Measurements from ENCODE around the gene SPEM1. TPM values are rescaled to one million over a fixed set of nuclear protein-coding genes. Genes with fewer than 3 reads are reported as not detected.

The SPEM1 gene
- total and polyA plus RNA-seq, 2 of the 13 experiments (the other 11 are each of a cell fraction or from before 2014, with no cell fraction given) = not detected

GRCh38 chr17:7462474-7463371 is 42.6 kb downstream of the SPEM1 start:
- CTCF ChIA-PET (ENCODE audit: low intra/inter-chr PET ratio, low total read pairs) = no interaction called here
- peaks cover 5% of the 10 kb centered on the region; the same call in 1 of the 2 replicates for H4K20me1 ChIP-seq (ENCODE audit: insufficient read depth, low read length)

GRCh38 chr17:7463372-7463846 is 43.3 kb downstream of the SPEM1 start:
- Histone ChIP-seq H3K27ac (ENCODE audit: extremely low read length, insufficient read depth, low read length) (no peak overlapping the region), H2AFZ (ENCODE audit: low read length) (no peak overlapping the region), H3K9me3 (ENCODE audit: low read length) (no peaks in the 10 kb centered on the region), H3K79me2 (ENCODE audit: insufficient read depth, low read length) (no peaks in the 10 kb centered on the region), H3K9ac (ENCODE audit: insufficient read depth, low read depth, low read length) (no peak overlapping the region), H4K20me1 (ENCODE audit: insufficient read depth, low read length) (peaks cover 5% of the 10 kb centered on the region; the same call in 1 of the 2 replicates), H3K4me1 (ENCODE audit: insufficient read depth, low read length) (peaks cover 8% of the 10 kb centered on the region; the same call in 1 of the 2 replicates), H3K4me3 (replicated peaks in 1 of 3; ENCODE audit: insufficient read depth in 1 of 3, low read depth in 2 of 3, low read length in 3 of 3) (no peak overlapping the region), H3K4me2 (ENCODE audit: low read depth, low read length) (no peak overlapping the region), H3K27me3 (ENCODE audit: control insufficient read depth in 1 of 2, insufficient read depth in 2 of 2, low read length in 2 of 2) (no peaks in the 10 kb centered on the region), H3K36me3 (replicated peaks in 1 of 2; ENCODE audit: control insufficient read depth in 1 of 2, insufficient read depth in 2 of 2, low read length in 2 of 2) (peaks cover 0 to 2% of the 10 kb centered on the region in 2 experiments; a peak in 3 of 5 replicates)
- no peak; the same call in 1 of the 3 replicates for ATAC-seq
- intact Hi-C loops (cut with micrococcal nuclease; ENCODE audit: unreplicated experiment) (no loop called here), in situ Hi-C loops (cut with HindIII; ENCODE audit: extremely low pct_ligation_motif_present, low pct_unique_long_range_greater_than_20kb) (no loop called here)
- POLR2A ChIA-PET = no interaction called here
- CTCF ChIA-PET (ENCODE audit: low intra/inter-chr PET ratio, low total read pairs) = no interaction called here
- no TSS peak for BruUV-seq (replicated peaks)
- no peak for TF ChIP-seq ZNF557 (CRISPR knock-in tag; IDR thresholded peaks at IDR 0.05)
- 99% methylated on average over 12 of the region's 14 CpGs for WGBS (ENCODE audit: low lambda C conversion rate)
- FAIRE-seq = no peak
- DNase-seq (ENCODE audit: low spot score) = no peak

More at GRCh38 chr17:7462474-7463371, 42.6 kb downstream of the SPEM1 start:
- FAIRE-seq (no peak), ATAC-seq (peak; percentile 15; the same call in 2 of the 3 replicates), DNase-seq (ENCODE audit: low spot score) (no peak)
- Histone ChIP-seq H3K27ac (ENCODE audit: extremely low read length, insufficient read depth, low read length) (no peak overlapping the region), H3K4me3 (replicated peaks in 1 of 3; ENCODE audit: insufficient read depth in 1 of 3, low read depth in 2 of 3, low read length in 3 of 3) (no peak overlapping the region), H3K79me2 (ENCODE audit: insufficient read depth, low read length) (no peaks in the 10 kb centered on the region), H2AFZ (ENCODE audit: low read length) (no peak overlapping the region), H3K4me2 (ENCODE audit: low read depth, low read length) (no peak overlapping the region), H3K9me3 (ENCODE audit: low read length) (no peaks in the 10 kb centered on the region), H3K4me1 (ENCODE audit: insufficient read depth, low read length) (peaks cover 7% of the 10 kb centered on the region; the same call in 1 of the 2 replicates), H3K36me3 (replicated peaks in 1 of 2; ENCODE audit: control insufficient read depth in 1 of 2, insufficient read depth in 2 of 2, low read length in 2 of 2) (peaks cover 0 to 2% of the 10 kb centered on the region in 2 experiments; a peak in 3 of 5 replicates), H3K9ac (ENCODE audit: insufficient read depth, low read depth, low read length) (no peak overlapping the region), H3K27me3 (ENCODE audit: control insufficient read depth in 1 of 2, insufficient read depth in 2 of 2, low read length in 2 of 2) (no peaks in the 10 kb centered on the region)
- POLR2A ChIA-PET = no interaction called here
- TF ChIP-seq AGO2 (optimal IDR thresholded peaks at IDR 0.05; ENCODE audit: low read depth, low read length) (peak; percentile 57), ZNF382 (CRISPR knock-in tag; IDR thresholded peaks at IDR 0.05; ENCODE audit: borderline replicate concordance) (no peak), FOXP1 (IDR thresholded peaks at IDR 0.05) (no peak), FOXP1 (CRISPR knock-in tag; IDR thresholded peaks at IDR 0.05) (no peak), ZBTB38 (CRISPR knock-in tag; IDR thresholded peaks at IDR 0.05) (0 out of 2 replicates have a peak, but pooled peaks have one; percentile 43), HNRNPL (IDR thresholded peaks at IDR 0.05; ENCODE audit: low read depth, low read length) (0 out of 2 replicates have a peak, but pooled peaks have one; percentile 32), ZNF20 (CRISPR knock-in tag; IDR thresholded peaks at IDR 0.05) (no peak), ZNF263 (CRISPR knock-in tag; IDR thresholded peaks at IDR 0.05) (peak; percentile 47; the same call in 1 of the 2 replicates), RBM22 (optimal IDR thresholded peaks at IDR 0.05; ENCODE audit: low read length) (peak; percentile 65), MBNL3 (CRISPR knock-in tag; conservative IDR thresholded peaks at IDR 0.05) (no peak), EED (CRISPR knock-in tag; IDR thresholded peaks at IDR 0.05) (no peak), ZNF337 (CRISPR knock-in tag; IDR thresholded peaks at IDR 0.05; ENCODE audit: borderline replicate concordance, low read depth) (no peak), NCOA5 (CRISPR knock-in tag; IDR thresholded peaks at IDR 0.05) (no peak), ZNF430 (CRISPR knock-in tag; IDR thresholded peaks at IDR 0.05) (no peak)
- 98% methylated on average over 26 of the region's 44 CpGs for WGBS (ENCODE audit: low lambda C conversion rate)
- no TSS peak for BruUV-seq (replicated peaks)
- intact Hi-C loops (cut with micrococcal nuclease; ENCODE audit: unreplicated experiment) (no loop called here), in situ Hi-C loops (cut with HindIII; ENCODE audit: extremely low pct_ligation_motif_present, low pct_unique_long_range_greater_than_20kb) (no loop called here)
